B cell (primary cell): ENCODE results near the gene NACC1.

Experiments
- CTCF ChIP-seq: fragments of 200-600 bp; IDR thresholded peaks from one replicate; pipeline ENCODE4 v1.8.0; 2022; ENCODE audit warnings: antibody characterized with exemption, mild to moderate bottlenecking
- EZH2 ChIP-seq: IDR thresholded peaks from 2 replicates; pipeline ENCODE4 v1.6.1; 2012; ENCODE audit warnings: borderline replicate concordance, low read depth, mild to moderate bottlenecking, moderate library complexity, low read length; ENCODE audit not compliant: insufficient read depth, poor library complexity, severe bottlenecking

GRCh38 chr19:13165162-13165997 lies 47.3 kb downstream of the NACC1 start:
- no peak for TF ChIP-seq CTCF
- no peak for TF ChIP-seq EZH2
